Kidney epithelial cell (primary cell): Measurements from ENCODE around the gene GPR32. TPM values are rescaled to one million over a fixed set of nuclear protein-coding genes. Genes with fewer than 3 reads are reported as not detected.
"Not testable (repeated sequence)": the region's sequence is repeated elsewhere in the genome, so short reads cannot be mapped to it uniquely, and the experiment has no call there.

Experiments
- DNase-seq: peaks from one replicate; pipeline ENCODE4 v3.0.0-alpha.2; 2010; ENCODE audit warnings: low read depth
- H3K27me3 ChIP-seq: 2 replicates; pipeline ENCODE4 v1.6.0; 2011; ENCODE audit warnings: low read length; ENCODE audit not compliant: control insufficient read depth, insufficient read depth
- H3K36me3 ChIP-seq: 2 replicates; pipeline ENCODE4 v1.5.1; 2011; ENCODE audit warnings: low read length; ENCODE audit not compliant: control insufficient read depth, insufficient read depth
- H3K4me3 ChIP-seq: 2 replicates; pipeline ENCODE4 v1.5.1; 2011; ENCODE audit warnings: low read depth, mild to moderate bottlenecking, control low read depth, low read length
- total RNA-seq: library from RNA; depleted of rRNA; stranded (reverse); fragments of >200 nt; gene quantifications from 2 replicates; pipeline ENCODE4 v1.2.3, GENCODE V29; 2015
- TF ChIP-seq, protein P1 (sequence below): IDR thresholded peaks from 2 replicates; pipeline ENCODE4 v1.5.1; 2011; ENCODE audit warnings: mild to moderate bottlenecking, moderate library complexity, low read length, control low read depth, inconsistent platforms; ENCODE audit not compliant: insufficient read depth, poor library complexity, severe bottlenecking

Gene GPR32
- total RNA-seq, 1 donor from 2014 or later = not detected

GRCh38 chr19:50741179-50741933 lies 28.9 kb upstream of the GPR32 start:
- TF ChIP-seq, protein P1, sequence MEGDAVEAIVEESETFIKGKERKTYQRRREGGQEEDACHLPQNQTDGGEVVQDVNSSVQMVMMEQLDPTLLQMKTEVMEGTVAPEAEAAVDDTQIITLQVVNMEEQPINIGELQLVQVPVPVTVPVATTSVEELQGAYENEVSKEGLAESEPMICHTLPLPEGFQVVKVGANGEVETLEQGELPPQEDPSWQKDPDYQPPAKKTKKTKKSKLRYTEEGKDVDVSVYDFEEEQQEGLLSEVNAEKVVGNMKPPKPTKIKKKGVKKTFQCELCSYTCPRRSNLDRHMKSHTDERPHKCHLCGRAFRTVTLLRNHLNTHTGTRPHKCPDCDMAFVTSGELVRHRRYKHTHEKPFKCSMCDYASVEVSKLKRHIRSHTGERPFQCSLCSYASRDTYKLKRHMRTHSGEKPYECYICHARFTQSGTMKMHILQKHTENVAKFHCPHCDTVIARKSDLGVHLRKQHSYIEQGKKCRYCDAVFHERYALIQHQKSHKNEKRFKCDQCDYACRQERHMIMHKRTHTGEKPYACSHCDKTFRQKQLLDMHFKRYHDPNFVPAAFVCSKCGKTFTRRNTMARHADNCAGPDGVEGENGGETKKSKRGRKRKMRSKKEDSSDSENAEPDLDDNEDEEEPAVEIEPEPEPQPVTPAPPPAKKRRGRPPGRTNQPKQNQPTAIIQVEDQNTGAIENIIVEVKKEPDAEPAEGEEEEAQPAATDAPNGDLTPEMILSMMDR = no peak
- DNase-seq = no peak
- Histone ChIP-seq H3K27me3 (no peaks in the 10 kb centered on the region), H3K36me3 (no peaks in the 10 kb centered on the region), H3K4me3 (no peak overlapping the region)

- H3K27me3 ChIP-seq = no peaks in the 10 kb centered on the region
- TF ChIP-seq, protein P1 = no peak
- DNase-seq = no peak
- H3K36me3 ChIP-seq = no peaks in the 10 kb centered on the region
- no peak overlapping the region for H3K4me3 ChIP-seq
These were observed 26.7 kb upstream of the GPR32 start for GRCh38 chr19:50743537-50743936.

- Histone ChIP-seq H3K4me3 (no peak overlapping the region), H3K36me3 (no peaks in the 10 kb centered on the region), H3K27me3 (no peaks in the 10 kb centered on the region)
- DNase-seq = no peak
- TF ChIP-seq, protein P1 = no peak
These were observed 25.0 kb upstream of the GPR32 start for GRCh38 chr19:50745221-50745620.

DNA sequence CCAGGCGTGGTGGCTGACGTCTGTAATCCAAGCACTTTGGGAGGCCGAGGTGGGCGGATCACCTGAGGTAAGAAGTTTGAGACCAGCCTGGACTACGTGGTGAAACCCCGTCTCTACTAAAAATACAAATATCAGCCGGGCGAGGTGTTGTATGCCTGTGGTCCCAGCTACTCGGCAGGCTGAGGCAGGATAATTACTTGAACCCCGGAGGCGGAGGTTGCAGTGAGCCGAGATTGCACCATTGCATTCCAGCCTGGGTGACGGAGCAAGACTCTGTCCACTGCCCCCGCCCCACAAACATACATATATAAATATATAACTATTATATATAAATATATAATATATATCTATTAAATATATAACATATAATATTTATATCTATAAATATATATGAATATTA lies 23.1 kb upstream of the GPR32 start:
- H3K36me3 ChIP-seq, H3K4me3 ChIP-seq, DNase-seq, H3K27me3 ChIP-seq: not testable (repeated sequence)

- Histone ChIP-seq H3K27me3 (no peaks in the 10 kb centered on the region), H3K4me3 (no peak overlapping the region), H3K36me3 (no peaks in the 10 kb centered on the region)
- DNase-seq = no peak
- TF ChIP-seq, protein P1 = no peak
These were observed 20.8 kb upstream of the GPR32 start for GRCh38 chr19:50749490-50749889.

DNA sequence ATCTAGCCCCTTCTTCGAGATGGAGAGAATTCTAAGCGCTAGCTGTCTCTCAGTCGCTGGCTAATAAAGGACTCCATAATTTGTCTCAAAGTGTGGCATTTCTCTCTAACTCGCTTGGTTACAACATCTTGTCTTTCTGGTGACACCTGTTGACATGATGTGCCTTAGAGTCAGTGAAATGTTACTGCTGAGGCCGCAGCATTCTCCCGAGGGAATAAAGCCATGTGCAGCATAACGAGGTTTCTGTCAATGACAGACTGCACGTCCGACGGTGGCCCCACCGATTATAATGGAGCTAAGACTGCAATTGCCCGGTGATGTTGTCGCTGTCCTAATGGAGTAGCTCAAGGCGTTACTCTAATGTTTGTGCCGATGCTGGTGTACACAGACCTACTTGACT lies 20.3 kb upstream of the GPR32 start:
- DNase-seq = no peak
- Histone ChIP-seq H3K36me3 (no peaks in the 10 kb centered on the region), H3K27me3 (no peaks in the 10 kb centered on the region), H3K4me3 (no peak overlapping the region)
- TF ChIP-seq, protein P1 = no peak
